Myocyte (in vitro differentiated cells): Measurements from ENCODE around the gene MAST4. TPM values are rescaled to one million over a fixed set of nuclear protein-coding genes. Genes with fewer than 3 reads are reported as not detected.

Experiments
- DNase-seq: peaks from one replicate; pipeline ENCODE4 v3.0.0-alpha.2; 2012; ENCODE audit warnings: low read depth
- polyA plus RNA-seq: library from polyadenylated mRNA; unstranded; fragments of >200 nt; gene quantifications from one replicate; pipeline ENCODE4 v1.2.1, GENCODE V29; 2012; ENCODE audit warnings: missing spikeins
- total RNA-seq: library from RNA; depleted of rRNA; stranded (reverse); fragments of >200 nt; gene quantifications from 2 replicates; pipeline ENCODE4 v1.2.3, GENCODE V29; 2014

Gene MAST4
- total RNA-seq: 7.6 and 12.4 TPM in 2 replicates
- polyA plus RNA-seq: 8.5 TPM

- peak; percentile 65 for DNase-seq
Observed at GRCh38 chr5:66595756-66596635, at the start of gene MAST4. MAST4 (plus strand) TSS chr5:66596393; CDS start chr5:66596656, 263 bp downstream.

- DNase-seq: no peak
Observed at GRCh38 chr5:66546541-66546940, 49.7 kb upstream of the MAST4 start.

GRCh38 chr5:66551338-66551737, 44.9 kb upstream of the MAST4 start:
- DNase-seq: no peak

- DNase-seq: no peak
Observed at GRCh38 chr5:66551945-66552344, 44.2 kb upstream of the MAST4 start.

GRCh38 chr5:66553368-66553912, 42.8 kb upstream of the MAST4 start:
- DNase-seq: no peak

- no peak for DNase-seq
Observed at GRCh38 chr5:66553916-66554575, 42.1 kb upstream of the MAST4 start.

GRCh38 chr5:66554884-66555283, 41.3 kb upstream of the MAST4 start:
- DNase-seq: no peak

- no peak for DNase-seq
Observed at GRCh38 chr5:66558560-66558959, 37.6 kb upstream of the MAST4 start.

- DNase-seq: no peak
Observed at GRCh38 chr5:66560371-66560770, 35.8 kb upstream of the MAST4 start.

GRCh38 chr5:66561256-66561990, 34.8 kb upstream of the MAST4 start:
- no peak for DNase-seq

GRCh38 chr5:66565878-66566277, 30.3 kb upstream of the MAST4 start:
- no peak for DNase-seq

- DNase-seq: no peak
Observed at GRCh38 chr5:66567474-66567873, 28.7 kb upstream of the MAST4 start.

GRCh38 chr5:66570201-66570600, 26.0 kb upstream of the MAST4 start:
- no peak for DNase-seq

- DNase-seq: no peak
Observed at GRCh38 chr5:66573733-66574132, 22.5 kb upstream of the MAST4 start.

- peak; percentile 3 for DNase-seq
Observed at GRCh38 chr5:66582499-66583165, 13.6 kb upstream of the MAST4 start.

GRCh38 chr5:66585291-66585690, 10.9 kb upstream of the MAST4 start:
- DNase-seq: no peak

- DNase-seq: no peak
Observed at GRCh38 chr5:66587771-66588170, 8.4 kb upstream of the MAST4 start.

- no peak for DNase-seq
Observed at GRCh38 chr5:66596636-66597182, 516 bp downstream of the MAST4 start.

GRCh38 chr5:66597183-66597757, 1.1 kb downstream of the MAST4 start:
- peak; percentile 18 for DNase-seq

- DNase-seq: no peak
Observed at GRCh38 chr5:66602621-66603020, 6.4 kb downstream of the MAST4 start.
